WTC11 (cell line): ENCODE measurements around the gene CSF1. TPM values are rescaled to one million over a fixed set of nuclear protein-coding genes. Genes with fewer than 3 reads are reported as not detected.

Source experiments
- ATAC-seq: fragments of 200-7000 bp; cut with Tn5 transposase; 2 replicates; pipeline ENCODE4 v1.10.0; 2021; ENCODE audit warnings: mild to moderate bottlenecking, moderate library complexity
- CTCF ChIA-PET: fragments of 300-600 bp; sonication (Branson Sonifier 250); formaldehyde crosslinking; loops from one replicate; lab custom pipeline; 2021; ENCODE audit warnings: antibody characterized with exemption; lab: Charles Lee
- POLR2A ChIA-PET: fragments of 350-600 bp; sonication (Branson Sonifier 250); formaldehyde crosslinking; loops from one replicate; lab custom pipeline; 2021; ENCODE audit warnings: antibody characterized with exemption; lab: Charles Lee
- DNase-seq: peaks from one replicate; pipeline ENCODE4 v3.0.0; 2021; ENCODE audit warnings: low spot score
- H3K27ac Mint-ChIP-seq: 2 replicates; pipeline ENCODE4 v1.8.0; 2021; ENCODE audit warnings: mixed read lengths
- H3K27me3 Mint-ChIP-seq: 2 replicates; pipeline ENCODE4 v1.8.0; 2021; ENCODE audit warnings: low read depth, mild to moderate bottlenecking, moderate library complexity, mixed read lengths
- H3K36me3 Mint-ChIP-seq: 2 replicates; pipeline ENCODE4 v1.8.0; 2021; ENCODE audit warnings: mixed read lengths
- H3K4me1 Mint-ChIP-seq: 2 replicates; pipeline ENCODE4 v1.8.0; 2022; ENCODE audit warnings: mixed read lengths
- H3K4me3 Mint-ChIP-seq: 2 replicates; pipeline ENCODE4 v1.8.0; 2021; ENCODE audit warnings: mild to moderate bottlenecking, moderate library complexity, mixed read lengths
- H3K9me3 Mint-ChIP-seq: 2 replicates; pipeline ENCODE4 v1.8.0; 2021; ENCODE audit warnings: mixed read lengths
- ATF2 ChIP-seq: sonication (generic); formaldehyde crosslinking; IDR thresholded peaks from 2 replicates; pipeline ENCODE4 v1.8.1; 2022; ENCODE audit warnings: low read depth, missing genetic modification reagents, borderline replicate concordance
- ATF6 ChIP-seq: sonication (generic); formaldehyde crosslinking; IDR thresholded peaks from 2 replicates; pipeline ENCODE4 v1.8.1; 2023; ENCODE audit warnings: mild to moderate bottlenecking, missing genetic modification reagents
- E2F5 ChIP-seq: sonication (generic); formaldehyde crosslinking; IDR thresholded peaks from 2 replicates; pipeline ENCODE4 v1.8.1; 2022; ENCODE audit warnings: mild to moderate bottlenecking, moderate library complexity, missing genetic modification reagents
- EMX1 ChIP-seq: fragments of 250-450 bp; sonication (Bioruptor Pico); IDR thresholded peaks from 2 replicates; pipeline ENCODE4 v1.8.0; 2021; ENCODE audit warnings: mild to moderate bottlenecking
- ERG ChIP-seq: fragments of 250-450 bp; sonication (Bioruptor Pico); IDR thresholded peaks from 2 replicates; pipeline ENCODE4 v1.8.0; 2021; ENCODE audit warnings: mild to moderate bottlenecking
- ESRRA ChIP-seq: sonication (generic); formaldehyde crosslinking; IDR thresholded peaks from 2 replicates; pipeline ENCODE4 v1.8.1; 2022; ENCODE audit warnings: mild to moderate bottlenecking, missing genetic modification reagents, borderline replicate concordance
- GRHL2 ChIP-seq: fragments of 250-450 bp; sonication (Bioruptor Pico); IDR thresholded peaks from 2 replicates; pipeline ENCODE4 v1.8.0; 2022; ENCODE audit warnings: mild to moderate bottlenecking, moderate library complexity; ENCODE audit not compliant: insufficient replicate concordance, severe bottlenecking
- JAZF1 ChIP-seq: fragments of 250-450 bp; sonication (Bioruptor Pico); IDR thresholded peaks from 2 replicates; pipeline ENCODE4 v1.9.0; 2021; ENCODE audit warnings: moderate library complexity, mild to moderate bottlenecking, inconsistent platforms
- KAT7 ChIP-seq: sonication (generic); formaldehyde crosslinking; IDR thresholded peaks from 2 replicates; pipeline ENCODE4 v1.8.1; 2023; ENCODE audit warnings: missing genetic modification reagents, mild to moderate bottlenecking, borderline replicate concordance
- NR3C1 ChIP-seq: sonication (generic); formaldehyde crosslinking; conservative IDR thresholded peaks from 2 replicates; pipeline ENCODE4 v1.8.1; 2023; ENCODE audit warnings: low read depth, mild to moderate bottlenecking, missing genetic modification reagents
- TCF7 ChIP-seq: sonication (generic); formaldehyde crosslinking; IDR thresholded peaks from 2 replicates; pipeline ENCODE4 v1.8.0; 2022; ENCODE audit warnings: mild to moderate bottlenecking, low read depth, missing genetic modification reagents, moderate library complexity
- USF2 ChIP-seq: sonication (generic); formaldehyde crosslinking; IDR thresholded peaks from 2 replicates; pipeline ENCODE4 v1.8.1; 2023; ENCODE audit warnings: mild to moderate bottlenecking, missing genetic modification reagents, moderate library complexity
- ZBTB21 ChIP-seq: sonication (generic); formaldehyde crosslinking; IDR thresholded peaks from 2 replicates; pipeline ENCODE4 v1.8.1; 2023; ENCODE audit warnings: mild to moderate bottlenecking, missing genetic modification reagents, borderline replicate concordance
- ZNF138 ChIP-seq: sonication (generic); formaldehyde crosslinking; conservative IDR thresholded peaks from 2 replicates; pipeline ENCODE4 v1.8.1; 2022; ENCODE audit warnings: mild to moderate bottlenecking, moderate library complexity, missing genetic modification reagents
- ZNF281 ChIP-seq: sonication (generic); formaldehyde crosslinking; IDR thresholded peaks from 2 replicates; pipeline ENCODE4 v1.8.0; 2023; ENCODE audit warnings: mild to moderate bottlenecking, missing genetic modification reagents
- ZNF416 ChIP-seq: fragments of 250-450 bp; sonication (Bioruptor Pico); IDR thresholded peaks from 2 replicates; pipeline ENCODE4 v1.9.0; 2021; ENCODE audit warnings: mild to moderate bottlenecking, inconsistent platforms
- ZNF532 ChIP-seq: fragments of 250-450 bp; sonication (Bioruptor Pico); IDR thresholded peaks from 2 replicates; pipeline ENCODE4 v1.9.0; 2021; ENCODE audit warnings: mild to moderate bottlenecking, borderline replicate concordance
- total RNA-seq: library from RNA; stranded (reverse); gene quantifications from 3 replicates; pipeline ENCODE4 v1.2.3, GENCODE V29; 2021

CSF1 gene
- total RNA-seq, 1 experiment from 2014 or later, result 3.0 TPM

- CTCF ChIA-PET, result interaction anchor here (1.0 to 3.7 kb wide), 5 partner anchors 10 to 136 kb away, joined by 3 to 15 read pairs (median 4); partner anchors contain the start of gene AHCYL1
- no peak for ATAC-seq
Measured at GRCh38 chr1:109913360-109913879, 2.8 kb downstream of the CSF1 start.

GRCh38 chr1:109914587-109915240 is 4.1 kb downstream of the CSF1 start:
- DNase-seq (no peak), ATAC-seq (no peak)
- H3K27ac Mint-ChIP-seq, result no peak overlapping the region
- H3K36me3 Mint-ChIP-seq, result no peaks in the 10 kb centered on the region
- POLR2A ChIA-PET, result no interaction called here
- peaks cover 23% of the 10 kb centered on the region for H3K4me1 Mint-ChIP-seq
- H3K4me3 Mint-ChIP-seq, result no peak overlapping the region
- H3K27me3 Mint-ChIP-seq, result peaks cover 34% of the 10 kb centered on the region
- H3K9me3 Mint-ChIP-seq, result no peaks in the 10 kb centered on the region
- CTCF ChIA-PET, result interaction anchor here (0.5 to 3.7 kb wide), 5 partner anchors 9 to 1528 kb away, joined by 3 to 15 read pairs (median 3); partner anchors contain the start of gene AHCYL1
- TF ChIP-seq ZNF281 (CRISPR knock-in tag), result no peak
- no peak for TF ChIP-seq ZNF138 (CRISPR knock-in tag)
- TF ChIP-seq ZBTB21 (CRISPR knock-in tag), result no peak
- no peak for TF ChIP-seq JAZF1 (CRISPR knock-in tag)
- no peak for TF ChIP-seq EMX1 (CRISPR knock-in tag)
- TF ChIP-seq ATF6 (CRISPR knock-in tag), result no peak
- no peak for TF ChIP-seq ZNF416 (CRISPR knock-in tag)
- TF ChIP-seq ZNF532, result no peak

More at GRCh38 chr1:109913360-109913879, 2.8 kb downstream of the CSF1 start:
- no peak overlapping the region for H3K4me3 Mint-ChIP-seq
- DNase-seq, result no peak
- no peaks in the 10 kb centered on the region for H3K9me3 Mint-ChIP-seq
- no peak overlapping the region for H3K27ac Mint-ChIP-seq
- H3K4me1 Mint-ChIP-seq, result peaks cover 27% of the 10 kb centered on the region
- TF ChIP-seq NR3C1, result no peak
- no peak for TF ChIP-seq TCF7 (CRISPR knock-in tag)
- TF ChIP-seq ATF2, result no peak
- no peak for TF ChIP-seq ESRRA (CRISPR knock-in tag)
- TF ChIP-seq E2F5 (CRISPR knock-in tag), result no peak
- no peak for TF ChIP-seq EMX1 (CRISPR knock-in tag)
- no peak for TF ChIP-seq KAT7 (CRISPR knock-in tag)
- no peak for TF ChIP-seq ERG (CRISPR knock-in tag)
- no peak for TF ChIP-seq GRHL2 (CRISPR knock-in tag)
- no peak for TF ChIP-seq USF2 (CRISPR knock-in tag)
- peaks cover 47% of the 10 kb centered on the region for H3K27me3 Mint-ChIP-seq
- POLR2A ChIA-PET, result no interaction called here
- H3K36me3 Mint-ChIP-seq, result no peaks in the 10 kb centered on the region
